HepG2 (cell line): ENCODE data around the gene ABHD17A. TPM values are rescaled to one million over a fixed set of nuclear protein-coding genes. Genes with fewer than 3 reads are reported as not detected.
A peak's percentile ranks its signal among the peaks of the same experiment; 100 is the strongest.

Source experiments
- ATAC-seq: fragments of 200-7000 bp; cut with Tn5 transposase; 3 replicates; pipeline ENCODE4 v1.9.1; 2020; ENCODE audit warnings: mild to moderate bottlenecking, moderate library complexity
- BruUV-seq: library from RNA; stranded (reverse); fragments of 400-500 nt; replicated peaks from 2 replicates; lab custom pipeline; 2021; lab: Mats Ljungman, UMichigan
- CTCF ChIA-PET: fragments of 300-600 bp; formaldehyde crosslinking; extraction: SDS; loops from one replicate; lab custom pipeline; 2021; ENCODE audit warnings: low total read pairs, inconsistent platforms, low intra/inter-chr PET ratio; lab: Yijun Ruan, JAX
- POLR2A ChIA-PET: fragments of 350-600 bp; sonication (Branson Sonifier 250); formaldehyde crosslinking; loops from one replicate; lab custom pipeline; 2020; ENCODE audit warnings: antibody characterized with exemption, inconsistent platforms; lab: Yijun Ruan, JAX
- DNase-seq: peaks from one replicate; pipeline ENCODE4 v3.0.0-alpha.2; 2015; ENCODE audit warnings: low spot score
- FAIRE-seq: peaks from 3 replicates; lab custom pipeline; 2011; peaks lifted over from hg19 to GRCh38; lab: Jason Lieb, UNC
- H2AFZ ChIP-seq: one replicate; pipeline ENCODE4 v1.6.1; 2011; ENCODE audit warnings: low read length, inconsistent platforms
- H3K27ac ChIP-seq: fragments of 300-600 bp; 3 replicates; pipeline ENCODE4 v1.8.0; 2011; ENCODE audit warnings: mixed run types, mild to moderate bottlenecking, mixed read lengths, low read length, inconsistent platforms; ENCODE audit not compliant: insufficient read depth; ENCODE audit errors: extremely low read length
- H3K27me3 ChIP-seq, 2 experiments: fragments of 200-600 bp in 1 of 2; 2 replicates in 1 of 2; 3 replicates in 1 of 2; pipeline versions ENCODE4 v1.6.0 to v1.8.0; 2011; ENCODE audit warnings: low read length in 2 of 2, mild to moderate bottlenecking in 2 of 2, moderate library complexity in 2 of 2, inconsistent platforms in 1 of 2; ENCODE audit not compliant: insufficient read depth in 2 of 2, control insufficient read depth in 1 of 2
- H3K36me3 ChIP-seq, 2 experiments: fragments of 200-600 bp in 1 of 2; replicated peaks in 1 of 2; 2 replicates in 1 of 2; 3 replicates in 1 of 2; pipeline versions ENCODE4 v1.5.1 to v1.8.0; 2011; ENCODE audit warnings: low read length in 2 of 2, inconsistent platforms in 1 of 2; ENCODE audit not compliant: insufficient read depth in 2 of 2, control insufficient read depth in 1 of 2
- H3K4me1 ChIP-seq: 2 replicates; pipeline ENCODE4 v1.5.1; 2012; ENCODE audit warnings: low read length, inconsistent platforms; ENCODE audit not compliant: insufficient read depth
- H3K4me2 ChIP-seq: 2 replicates; pipeline ENCODE4 v1.6.0; 2011; ENCODE audit warnings: low read depth, low read length, inconsistent platforms
- H3K4me3 ChIP-seq, 3 experiments: fragments of 200-600 bp in 1 of 3; sonication (generic), shearing (Covaris generic) in 1 of 3; replicated peaks in 1 of 3; 2 replicates each; pipeline ENCODE4 v1.5.1; 2011 to 2016; ENCODE audit warnings: low read length in 3 of 3, inconsistent platforms in 2 of 3, low read depth in 2 of 3, mild to moderate bottlenecking in 2 of 3, control low read depth in 1 of 3, mixed read lengths in 1 of 3; ENCODE audit not compliant: insufficient read depth in 1 of 3
- H3K79me2 ChIP-seq: one replicate; pipeline ENCODE4 v1.6.1; 2011; ENCODE audit warnings: low read length, inconsistent platforms; ENCODE audit not compliant: insufficient read depth
- H3K9ac ChIP-seq: 2 replicates; pipeline ENCODE4 v1.6.0; 2011; ENCODE audit warnings: mild to moderate bottlenecking, low read depth, low read length, inconsistent platforms; ENCODE audit not compliant: insufficient read depth
- H3K9me3 ChIP-seq: 2 replicates; pipeline ENCODE4 v1.5.1; 2012; ENCODE audit warnings: mild to moderate bottlenecking, low read length
- H4K20me1 ChIP-seq: 2 replicates; pipeline ENCODE4 v1.6.0; 2011; ENCODE audit warnings: inconsistent platforms, mild to moderate bottlenecking, low read length, moderate library complexity; ENCODE audit not compliant: insufficient read depth
- AKAP8 ChIP-seq: sonication (generic); formaldehyde crosslinking; IDR thresholded peaks from 2 replicates; pipeline ENCODE4 v1.5.1; 2020; ENCODE audit warnings: mild to moderate bottlenecking, missing genetic modification reagents
- ASH2L ChIP-seq: fragments of 300-600, 200-600 bp; sonication (generic); IDR thresholded peaks from 2 replicates; pipeline ENCODE4 v1.7.0; 2017; ENCODE audit warnings: low read depth, mild to moderate bottlenecking, moderate library complexity, mixed read lengths, low read length; ENCODE audit not compliant: insufficient read length
- CHCHD3 ChIP-seq: sonication (generic); formaldehyde crosslinking; IDR thresholded peaks from 2 replicates; pipeline ENCODE4 v1.8.0; 2022; ENCODE audit warnings: mild to moderate bottlenecking, missing genetic modification reagents, moderate library complexity
- HNRNPLL ChIP-seq: fragments of 200-400 bp; formaldehyde crosslinking; IDR thresholded peaks from 2 replicates; pipeline ENCODE4 v1.6.1; 2017; ENCODE audit warnings: mild to moderate bottlenecking, low read depth, low read length; ENCODE audit not compliant: poor library complexity, severe bottlenecking
- KDM2A ChIP-seq: sonication (generic); formaldehyde crosslinking; IDR thresholded peaks from 2 replicates; pipeline ENCODE4 v1.4.0; 2020; ENCODE audit warnings: low read depth, missing genetic modification reagents, borderline replicate concordance
- KDM4B ChIP-seq: sonication (generic); formaldehyde crosslinking; IDR thresholded peaks from 2 replicates; pipeline ENCODE4 v1.4.0; 2020; ENCODE audit warnings: missing genetic modification reagents
- LCORL ChIP-seq, 2 experiments: fragments of 450-650 bp in 1 of 2; sonication (generic) in 1 of 2; formaldehyde crosslinking in 1 of 2; IDR thresholded peaks; 2 replicates each; pipeline versions ENCODE4 v1.5.0 to v1.6.1; 2017 to 2020; ENCODE audit warnings: antibody characterized with exemption in 1 of 2, missing genetic modification reagents in 1 of 2
- MAZ ChIP-seq, 2 experiments: sonication (generic) in 1 of 2; formaldehyde crosslinking in 1 of 2; IDR thresholded peaks; 2 replicates each; pipeline versions ENCODE4 v1.5.0 to v1.6.1; 2012 to 2020; ENCODE audit warnings: low read depth in 2 of 2, mild to moderate bottlenecking in 2 of 2, borderline replicate concordance in 1 of 2, improper control_type of control experiment in 1 of 2, low read length in 1 of 2, missing genetic modification reagents in 1 of 2, moderate library complexity in 1 of 2
- RAD51 ChIP-seq: fragments of 450-650 bp; IDR thresholded peaks from 2 replicates; pipeline ENCODE4 v1.6.1; 2016; ENCODE audit warnings: borderline replicate concordance
- SIN3A ChIP-seq: IDR thresholded peaks from 2 replicates; pipeline ENCODE4 v1.6.1; 2011; ENCODE audit warnings: low read depth, mild to moderate bottlenecking, control low read depth, low read length, borderline replicate concordance
- STAG1 ChIP-seq: sonication (generic); formaldehyde crosslinking; IDR thresholded peaks from 2 replicates; pipeline ENCODE4 v1.4.0; 2020; ENCODE audit warnings: missing genetic modification reagents
- TMF1 ChIP-seq: sonication (generic); formaldehyde crosslinking; IDR thresholded peaks from 2 replicates; pipeline ENCODE4 v1.8.1; 2022; ENCODE audit warnings: low read depth, missing genetic modification reagents
- ZNF275 ChIP-seq: sonication (generic); formaldehyde crosslinking; IDR thresholded peaks from 2 replicates; pipeline ENCODE4 v1.8.0; 2022; ENCODE audit warnings: missing genetic modification reagents, mild to moderate bottlenecking, inconsistent platforms, borderline replicate concordance
- WGBS: methylation state at CpG from one replicate; pipeline ENCODE4 v1.1.6; 2017; ENCODE audit warnings: low lambda C conversion rate; 5-methylcytosine and 5-hydroxymethylcytosine counted together
- in situ Hi-C: cut with HindIII; loops from 2 replicates; pipeline ENCODE4 v1.10.0; 2017; ENCODE audit warnings: low pct_unique_long_range_greater_than_20kb; ENCODE audit not compliant: extremely low pct_ligation_motif_present
- intact Hi-C: fragments of 100-400 bp; cut with micrococcal nuclease; formaldehyde crosslinking; loops from one replicate; pipeline ENCODE4 v1.10.0; 2022; ENCODE audit not compliant: unreplicated experiment
- polyA plus RNA-seq, 8 experiments: library from polyadenylated mRNA; depleted of rRNA in 3 of 8; stranded (reverse) in 7 of 8; unstranded in 1 of 8; fragments of >200 nt; fragmentation: Illumina TruSeq in 4 of 8; extraction: Trizol in 4 of 8; gene quantifications; 2 replicates each; pipeline versions ENCODE4 v1.2.1 to v1.2.3, GENCODE V29; 2011 to 2016; ENCODE audit warnings: low read depth in 4 of 8, missing spikeins in 1 of 8, mixed read lengths in 1 of 8; ENCODE audit not compliant: insufficient read depth in 1 of 8
- total RNA-seq, 5 experiments: library from RNA; depleted of rRNA; stranded (reverse); fragments of >200 nt; fragmentation: Illumina TruSeq; extraction: Trizol; gene quantifications; 2 replicates each; pipeline ENCODE4 v1.2.3, GENCODE V29; 2016; ENCODE audit warnings: low read depth in 1 of 5
- TF ChIP-seq, protein P1 (sequence below): sonication (generic); formaldehyde crosslinking; IDR thresholded peaks from 2 replicates; pipeline ENCODE4 v1.5.1; 2020; ENCODE audit warnings: mild to moderate bottlenecking, missing genetic modification reagents, moderate library complexity
- TF ChIP-seq, protein P2 (sequence below): sonication (generic); formaldehyde crosslinking; IDR thresholded peaks from 2 replicates; pipeline ENCODE4 v1.8.1; 2023; ENCODE audit warnings: mild to moderate bottlenecking, missing genetic modification reagents
- TF ChIP-seq, protein P3 (sequence below): sonication (generic); formaldehyde crosslinking; IDR thresholded peaks from 2 replicates; pipeline ENCODE4 v1.8.0; 2023; ENCODE audit warnings: mild to moderate bottlenecking, missing genetic modification reagents

The ABHD17A gene
- total and polyA plus RNA-seq, 2 of the 13 experiments (the other 11 are each of a cell fraction or from before 2014, with no cell fraction given): 27.7 to 40.8 TPM

GRCh38 chr19:1862068-1862423 is 23.2 kb downstream of the ABHD17A start:
- Histone ChIP-seq H3K4me2 (peak overlapping the region; percentile 81), H3K27ac (peak overlapping the region; percentile 80), H4K20me1 (peaks cover 36% of the 10 kb centered on the region), H3K4me1 (peaks cover 63% of the 10 kb centered on the region), H3K9ac (peak overlapping the region; percentile 84), H2AFZ (no peak overlapping the region), H3K36me3 (no peaks in the 10 kb centered on the region), H3K4me3 (peak overlapping the region; percentile 89 to 95 (median 91)), H3K27me3 (no peaks in the 10 kb centered on the region; a peak in 1 of 5 replicates), H3K79me2 (peaks cover 51% of the 10 kb centered on the region), H3K9me3 (no peaks in the 10 kb centered on the region)
- FAIRE-seq (no peak), ATAC-seq (no peak), DNase-seq (no peak)
- intact Hi-C loops: no loop called here
- in situ Hi-C loops: no loop called here
- CTCF ChIA-PET: no interaction called here
- no CpG with 5 or more reads among the region's 21 CpGs for WGBS
- BruUV-seq: TSS peak; percentile 69
- POLR2A ChIA-PET: no interaction called here
- TF ChIP-seq ASH2L (peak; percentile 16), KDM4B (CRISPR knock-in tag) (no peak), SIN3A (peak; percentile 12; the same call in 1 of the 2 replicates), CHCHD3 (CRISPR knock-in tag) (no peak), MAZ (IDR thresholded peaks at IDR 0.05; ENCODE audit: borderline replicate concordance, low read depth, low read length) (no peak), MAZ (CRISPR knock-in tag; IDR thresholded peaks at IDR 0.05; ENCODE audit: low read depth) (no peak), TMF1 (CRISPR knock-in tag) (no peak), HNRNPLL (peak; percentile 50), ZNF275 (CRISPR knock-in tag) (no peak), LCORL (IDR thresholded peaks at IDR 0.05) (no peak), LCORL (CRISPR knock-in tag; IDR thresholded peaks at IDR 0.05) (peak; percentile 42), AKAP8 (CRISPR knock-in tag) (no peak), RAD51 (no peak), STAG1 (no peak), KDM2A (CRISPR knock-in tag) (0 out of 2 replicates have a peak, but pooled peaks have one; percentile 18)
- TF ChIP-seq, protein P1, sequence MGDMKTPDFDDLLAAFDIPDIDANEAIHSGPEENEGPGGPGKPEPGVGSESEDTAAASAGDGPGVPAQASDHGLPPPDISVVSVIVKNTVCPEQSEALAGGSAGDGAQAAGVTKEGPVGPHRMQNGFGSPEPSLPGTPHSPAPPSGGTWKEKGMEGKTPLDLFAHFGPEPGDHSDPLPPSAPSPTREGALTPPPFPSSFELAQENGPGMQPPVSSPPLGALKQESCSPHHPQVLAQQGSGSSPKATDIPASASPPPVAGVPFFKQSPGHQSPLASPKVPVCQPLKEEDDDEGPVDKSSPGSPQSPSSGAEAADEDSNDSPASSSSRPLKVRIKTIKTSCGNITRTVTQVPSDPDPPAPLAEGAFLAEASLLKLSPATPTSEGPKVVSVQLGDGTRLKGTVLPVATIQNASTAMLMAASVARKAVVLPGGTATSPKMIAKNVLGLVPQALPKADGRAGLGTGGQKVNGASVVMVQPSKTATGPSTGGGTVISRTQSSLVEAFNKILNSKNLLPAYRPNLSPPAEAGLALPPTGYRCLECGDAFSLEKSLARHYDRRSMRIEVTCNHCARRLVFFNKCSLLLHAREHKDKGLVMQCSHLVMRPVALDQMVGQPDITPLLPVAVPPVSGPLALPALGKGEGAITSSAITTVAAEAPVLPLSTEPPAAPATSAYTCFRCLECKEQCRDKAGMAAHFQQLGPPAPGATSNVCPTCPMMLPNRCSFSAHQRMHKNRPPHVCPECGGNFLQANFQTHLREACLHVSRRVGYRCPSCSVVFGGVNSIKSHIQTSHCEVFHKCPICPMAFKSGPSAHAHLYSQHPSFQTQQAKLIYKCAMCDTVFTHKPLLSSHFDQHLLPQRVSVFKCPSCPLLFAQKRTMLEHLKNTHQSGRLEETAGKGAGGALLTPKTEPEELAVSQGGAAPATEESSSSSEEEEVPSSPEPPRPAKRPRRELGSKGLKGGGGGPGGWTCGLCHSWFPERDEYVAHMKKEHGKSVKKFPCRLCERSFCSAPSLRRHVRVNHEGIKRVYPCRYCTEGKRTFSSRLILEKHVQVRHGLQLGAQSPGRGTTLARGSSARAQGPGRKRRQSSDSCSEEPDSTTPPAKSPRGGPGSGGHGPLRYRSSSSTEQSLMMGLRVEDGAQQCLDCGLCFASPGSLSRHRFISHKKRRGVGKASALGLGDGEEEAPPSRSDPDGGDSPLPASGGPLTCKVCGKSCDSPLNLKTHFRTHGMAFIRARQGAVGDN (CRISPR knock-in tag): peak; percentile 36; the same call in 1 of the 2 replicates
- TF ChIP-seq, protein P2, sequence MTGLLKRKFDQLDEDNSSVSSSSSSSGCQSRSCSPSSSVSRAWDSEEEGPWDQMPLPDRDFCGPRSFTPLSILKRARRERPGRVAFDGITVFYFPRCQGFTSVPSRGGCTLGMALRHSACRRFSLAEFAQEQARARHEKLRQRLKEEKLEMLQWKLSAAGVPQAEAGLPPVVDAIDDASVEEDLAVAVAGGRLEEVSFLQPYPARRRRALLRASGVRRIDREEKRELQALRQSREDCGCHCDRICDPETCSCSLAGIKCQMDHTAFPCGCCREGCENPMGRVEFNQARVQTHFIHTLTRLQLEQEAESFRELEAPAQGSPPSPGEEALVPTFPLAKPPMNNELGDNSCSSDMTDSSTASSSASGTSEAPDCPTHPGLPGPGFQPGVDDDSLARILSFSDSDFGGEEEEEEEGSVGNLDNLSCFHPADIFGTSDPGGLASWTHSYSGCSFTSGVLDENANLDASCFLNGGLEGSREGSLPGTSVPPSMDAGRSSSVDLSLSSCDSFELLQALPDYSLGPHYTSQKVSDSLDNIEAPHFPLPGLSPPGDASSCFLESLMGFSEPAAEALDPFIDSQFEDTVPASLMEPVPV (CRISPR knock-in tag): no peak
- TF ChIP-seq, protein P3, sequence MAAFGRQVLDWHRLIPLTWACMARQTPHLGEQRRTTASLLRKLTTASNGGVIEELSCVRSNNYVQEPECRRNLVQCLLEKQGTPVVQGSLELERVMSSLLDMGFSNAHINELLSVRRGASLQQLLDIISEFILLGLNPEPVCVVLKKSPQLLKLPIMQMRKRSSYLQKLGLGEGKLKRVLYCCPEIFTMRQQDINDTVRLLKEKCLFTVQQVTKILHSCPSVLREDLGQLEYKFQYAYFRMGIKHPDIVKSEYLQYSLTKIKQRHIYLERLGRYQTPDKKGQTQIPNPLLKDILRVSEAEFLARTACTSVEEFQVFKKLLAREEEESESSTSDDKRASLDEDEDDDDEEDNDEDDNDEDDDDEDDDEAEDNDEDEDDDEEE (CRISPR knock-in tag): 0 out of 2 replicates have a peak, but pooled peaks have one; percentile 42
